Lung (tissue), 12 donors: ENCODE results near the gene GRIA2. TPM values are rescaled to one million over a fixed set of nuclear protein-coding genes. Genes with fewer than 3 reads are reported as not detected.
A peak's percentile ranks its signal among the peaks of the same experiment; 100 is the strongest.

Experiments used
- ATAC-seq: fragments of 200-7000 bp; cut with Tn5 transposase; one replicate; pipeline ENCODE4 v1.9.1; 2020; ENCODE audit warnings: moderate number of reproducible peaks; ENCODE audit not compliant: insufficient read depth, low FRiP score
- DNase-seq, 3 donors: peaks; one replicate each; pipeline ENCODE4 v3.0.0-alpha.2; 2013 to 2017
- H3K27ac ChIP-seq, 2 donors: one replicate each; pipeline ENCODE4 v1.5.1; 2013; ENCODE audit warnings: mild to moderate bottlenecking in 2 of 2, moderate library complexity in 2 of 2, control low read depth in 1 of 2, inconsistent platforms in 1 of 2, low read depth in 1 of 2, low read length in 1 of 2
- H3K27me3 ChIP-seq, 3 donors: one replicate each; pipeline ENCODE4 v1.5.1; 2013; ENCODE audit warnings: low read length in 2 of 3; ENCODE audit not compliant: control insufficient read depth in 3 of 3, insufficient read depth in 3 of 3
- H3K36me3 ChIP-seq, 4 donors: one replicate each; pipeline ENCODE4 v1.5.1; 2013; ENCODE audit warnings: low read length in 4 of 4, mild to moderate bottlenecking in 1 of 4, moderate library complexity in 1 of 4; ENCODE audit not compliant: control insufficient read depth in 4 of 4, insufficient read depth in 4 of 4
- H3K4me1 ChIP-seq, 5 donors: one replicate each; pipeline ENCODE4 v1.5.1; 2013; ENCODE audit warnings: low read length in 5 of 5, mild to moderate bottlenecking in 2 of 5, moderate library complexity in 1 of 5; ENCODE audit not compliant: control insufficient read depth in 5 of 5, insufficient read depth in 5 of 5
- H3K4me3 ChIP-seq: one replicate; pipeline ENCODE4 v1.5.1; 2013; ENCODE audit warnings: mild to moderate bottlenecking, control low read depth, moderate library complexity
- H3K9ac ChIP-seq, 2 donors: one replicate each; pipeline ENCODE4 v1.5.1; 2013; ENCODE audit warnings: low read length in 2 of 2, control low read depth in 1 of 2; ENCODE audit not compliant: insufficient read depth in 1 of 2
- H3K9me3 ChIP-seq, 4 donors: one replicate each; pipeline ENCODE4 v1.5.1; 2013; ENCODE audit warnings: low read length in 3 of 4, mild to moderate bottlenecking in 1 of 4, moderate library complexity in 1 of 4; ENCODE audit not compliant: control insufficient read depth in 4 of 4, insufficient read depth in 3 of 4
- CTCF ChIP-seq: IDR thresholded peaks from 2 replicates; pipeline ENCODE4 v1.5.1; 2012; ENCODE audit warnings: mild to moderate bottlenecking; ENCODE audit errors: control extremely low read depth, extremely low read depth
- WGBS, 2 donors: extraction: QIAGEN DNeasy Blood & Tissue Kit; methylation state at CpG; one replicate each; pipeline ENCODE4 v1.1.7; 2013; 5-methylcytosine and 5-hydroxymethylcytosine counted together
- polyA plus RNA-seq, 2 donors: library from polyadenylated mRNA; stranded (reverse); fragments of 200-250 nt; gene quantifications; one replicate each; pipeline ENCODE4 v1.2.1, GENCODE V29; 2013
- total RNA-seq, 2 donors: library from RNA; depleted of rRNA in 1 of 2; stranded (reverse); fragments of >200 nt in 1 of 2; gene quantifications; one replicate each; pipeline ENCODE4 v1.2.1, GENCODE V29; 2014 to 2021
- donor health status: control.
- donor health status: control.
- donor health status: Bipolar disorder and iron deficiency.
- donor health status: healthy.
- donor health status: DM: yes; HTN: yes; CAD: no.

The GRIA2 gene
- total and polyA plus RNA-seq, 4 donors = 0.02 to 5.6 (median 0.03) TPM; not detected in 1

GRCh38 chr4:157221895-157222770 is 1.6 kb downstream of the GRIA2 start:
- H3K9me3 ChIP-seq = peaks cover 0 to 15% (median 0%) of the 10 kb centered on the region in 4 donors
- H3K36me3 ChIP-seq = no peaks in the 10 kb centered on the region
- no peak for TF ChIP-seq CTCF
- WGBS, 2 donors = 3 to 4% methylated on average over 59 of the region's 59 CpGs
- no peak overlapping the region for H3K27ac ChIP-seq
- ATAC-seq (no peak), DNase-seq (peak; percentile 19 to 45 (median 43))
- peaks cover 12 to 46% (median 35%) of the 10 kb centered on the region in 3 donors for H3K27me3 ChIP-seq
- peaks cover 0 to 18% (median 6%) of the 10 kb centered on the region in 5 donors for H3K4me1 ChIP-seq
- H3K4me3 ChIP-seq = no peak overlapping the region
- H3K9ac ChIP-seq = no peak overlapping the region

- Histone ChIP-seq H3K27ac (no peak overlapping the region), H3K9ac (no peak overlapping the region), H3K9me3 (peaks cover 0 to 15% (median 0%) of the 10 kb centered on the region in 4 donors), H3K4me3 (no peak overlapping the region), H3K4me1 (peaks cover 0 to 18% (median 6%) of the 10 kb centered on the region in 5 donors), H3K36me3 (no peaks in the 10 kb centered on the region), H3K27me3 (peaks cover 12 to 46% (median 35%) of the 10 kb centered on the region in 3 donors)
- TF ChIP-seq CTCF = no peak
- DNase-seq (peak in 1 of 3 donors; percentile 3), ATAC-seq (no peak)
- 4 to 5% methylated on average over 15 of the region's 15 CpGs for WGBS, 2 donors
Measured at GRCh38 chr4:157222771-157223160, 2.2 kb downstream of the GRIA2 start.

- Histone ChIP-seq H3K27ac (no peak overlapping the region), H3K9me3 (peaks cover 0 to 15% (median 0%) of the 10 kb centered on the region in 4 donors), H3K4me3 (no peak overlapping the region), H3K27me3 (peaks cover 12 to 46% (median 35%) of the 10 kb centered on the region in 3 donors), H3K36me3 (no peaks in the 10 kb centered on the region), H3K4me1 (peaks cover 0 to 18% (median 6%) of the 10 kb centered on the region in 5 donors), H3K9ac (no peak overlapping the region)
- ATAC-seq (no peak), DNase-seq (no peak)
- 58 to 61% methylated on average over 1 of the region's 1 CpG for WGBS, 2 donors
- no peak for TF ChIP-seq CTCF
Measured at GRCh38 chr4:157223456-157223855, 2.9 kb downstream of the GRIA2 start.
